AG09319 (cell line): ENCODE results near the gene PDK4.
"Not testable (repeated sequence)": the region's sequence is repeated elsewhere in the genome, so short reads cannot be mapped to it uniquely, and the experiment has no call there.

Experiments used
- DNase-seq: peaks from one replicate; pipeline ENCODE4 v3.0.0-alpha.2; 2010; ENCODE audit warnings: low read depth; ENCODE audit errors: extremely low read depth
- TF ChIP-seq, protein P1 (sequence below): IDR thresholded peaks from 2 replicates; pipeline ENCODE4 v1.5.1; 2011; ENCODE audit warnings: low read depth, mild to moderate bottlenecking, inconsistent platforms, low read length, moderate library complexity

Gene PDK4

DNA sequence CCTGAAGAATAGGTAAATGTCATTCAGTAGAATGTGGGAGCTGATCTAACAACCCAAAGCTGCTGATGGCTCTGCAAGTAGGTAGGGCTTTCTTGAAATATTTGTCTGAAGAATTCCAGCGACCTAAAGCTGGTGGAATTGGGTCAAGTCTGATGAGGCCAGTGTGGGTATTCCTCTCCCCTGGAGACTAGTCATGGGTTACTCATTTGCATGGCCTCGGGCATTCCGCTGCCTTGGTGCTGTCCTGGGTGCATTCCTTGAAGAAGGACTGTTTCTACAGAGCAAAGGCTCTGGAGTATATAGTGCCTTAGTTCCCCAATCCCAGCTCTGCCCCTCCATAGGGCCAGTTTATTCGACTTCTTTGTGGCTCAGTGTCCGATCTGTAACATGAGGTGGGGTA is 19.2 kb downstream of the PDK4 start:
- no peak for DNase-seq
- TF ChIP-seq, protein P1, sequence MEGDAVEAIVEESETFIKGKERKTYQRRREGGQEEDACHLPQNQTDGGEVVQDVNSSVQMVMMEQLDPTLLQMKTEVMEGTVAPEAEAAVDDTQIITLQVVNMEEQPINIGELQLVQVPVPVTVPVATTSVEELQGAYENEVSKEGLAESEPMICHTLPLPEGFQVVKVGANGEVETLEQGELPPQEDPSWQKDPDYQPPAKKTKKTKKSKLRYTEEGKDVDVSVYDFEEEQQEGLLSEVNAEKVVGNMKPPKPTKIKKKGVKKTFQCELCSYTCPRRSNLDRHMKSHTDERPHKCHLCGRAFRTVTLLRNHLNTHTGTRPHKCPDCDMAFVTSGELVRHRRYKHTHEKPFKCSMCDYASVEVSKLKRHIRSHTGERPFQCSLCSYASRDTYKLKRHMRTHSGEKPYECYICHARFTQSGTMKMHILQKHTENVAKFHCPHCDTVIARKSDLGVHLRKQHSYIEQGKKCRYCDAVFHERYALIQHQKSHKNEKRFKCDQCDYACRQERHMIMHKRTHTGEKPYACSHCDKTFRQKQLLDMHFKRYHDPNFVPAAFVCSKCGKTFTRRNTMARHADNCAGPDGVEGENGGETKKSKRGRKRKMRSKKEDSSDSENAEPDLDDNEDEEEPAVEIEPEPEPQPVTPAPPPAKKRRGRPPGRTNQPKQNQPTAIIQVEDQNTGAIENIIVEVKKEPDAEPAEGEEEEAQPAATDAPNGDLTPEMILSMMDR, result no peak

DNA sequence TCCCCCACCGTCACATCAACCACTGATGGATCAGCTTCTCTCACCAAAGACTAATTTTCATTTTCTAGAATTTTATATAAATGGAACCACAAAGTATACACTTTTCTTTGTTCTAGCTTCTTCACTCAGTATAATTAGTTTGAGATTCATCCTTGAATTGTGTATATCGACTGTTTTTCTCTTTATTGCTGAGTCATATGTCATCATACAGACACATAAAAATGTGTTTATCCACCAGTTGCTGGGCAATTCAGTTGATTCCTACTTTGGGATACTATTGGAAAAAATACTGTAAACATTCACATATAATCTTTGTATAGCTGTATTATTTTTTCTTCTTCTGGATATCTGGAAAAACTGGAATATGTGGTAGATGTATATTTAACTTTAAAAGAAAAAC is 26.6 kb downstream of the PDK4 start:
- TF ChIP-seq, protein P1, result no peak
- DNase-seq, result no peak

DNA sequence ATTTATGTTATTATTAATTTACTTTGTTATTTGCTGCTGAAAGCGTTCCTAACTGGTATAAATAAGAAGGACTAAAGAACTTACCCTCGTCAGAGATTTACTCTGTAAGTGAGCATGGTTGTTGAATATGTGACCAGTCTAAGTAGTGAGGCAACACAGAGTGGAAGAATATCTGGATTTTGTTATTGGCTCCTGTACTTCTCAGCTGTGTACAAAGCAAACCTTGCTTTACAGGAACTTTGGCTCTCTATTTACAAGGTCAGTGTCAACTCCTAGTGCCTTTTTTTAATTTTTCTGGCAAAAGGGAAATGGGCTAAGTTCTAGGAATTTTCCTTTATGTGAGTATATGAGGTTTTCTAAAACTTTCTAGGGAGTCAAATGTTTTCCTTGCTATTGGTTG is 35.6 kb downstream of the PDK4 start:
- TF ChIP-seq, protein P1, result no peak
- no peak for DNase-seq

DNA sequence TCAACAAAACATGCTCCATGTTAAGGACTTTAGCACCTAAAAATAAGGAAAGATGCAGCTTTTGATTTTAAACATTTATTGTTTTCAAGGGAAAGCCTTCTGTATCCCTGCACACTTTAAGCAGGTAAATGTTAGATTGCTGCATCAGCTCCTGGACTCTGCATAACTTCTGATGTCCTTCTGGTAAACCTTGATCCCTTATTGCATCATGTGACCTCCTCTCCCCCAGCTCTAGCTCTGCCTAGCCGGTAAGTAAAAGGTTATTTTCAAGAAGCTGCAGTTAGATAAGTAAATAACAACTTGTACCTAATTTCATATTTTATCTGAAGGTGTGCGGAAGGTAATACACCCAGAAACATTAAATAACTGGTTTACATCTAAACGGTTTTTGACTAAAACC is 37.5 kb downstream of the PDK4 start:
- no peak for DNase-seq
- TF ChIP-seq, protein P1, result no peak

DNA sequence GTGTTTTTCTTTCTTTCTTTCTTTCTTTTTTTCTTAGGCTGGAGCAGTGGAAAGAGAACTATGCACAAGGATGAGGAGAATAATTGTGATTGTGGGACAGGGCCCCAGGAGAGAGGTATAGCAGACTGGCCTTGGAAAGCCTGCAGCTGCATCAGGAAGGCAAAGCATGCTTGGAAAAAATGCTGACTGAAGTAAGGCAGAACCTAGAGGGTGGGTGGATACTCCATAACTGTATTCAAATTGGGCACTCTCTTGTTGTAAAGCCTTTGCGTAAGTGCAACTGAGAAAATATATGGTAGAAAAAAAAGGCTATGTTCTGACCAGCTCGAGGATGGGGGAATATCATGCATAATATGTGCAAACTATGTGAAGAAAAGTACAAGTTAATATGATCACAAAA is 39.5 kb downstream of the PDK4 start:
- no peak for DNase-seq
- TF ChIP-seq, protein P1, result no peak

DNA sequence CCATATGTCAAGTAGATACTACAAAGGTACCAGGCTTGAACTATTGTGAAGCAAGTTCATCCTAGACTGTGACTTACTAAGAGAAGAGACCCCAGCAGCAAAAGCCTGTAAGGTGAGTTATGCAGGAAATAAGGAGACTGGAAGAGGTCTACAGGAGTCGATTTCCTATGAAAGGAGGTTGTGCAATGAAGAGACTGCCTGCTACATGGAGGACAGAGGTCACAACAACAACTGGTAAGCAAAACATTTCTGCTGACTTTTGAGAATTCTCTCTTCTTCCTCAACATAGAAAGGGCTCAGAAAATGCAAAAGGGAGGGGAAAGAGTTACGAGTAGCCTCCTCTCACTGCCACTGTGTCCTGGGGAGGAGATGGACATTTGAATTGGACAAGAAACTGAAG is 42.4 kb downstream of the PDK4 start:
- no peak for DNase-seq
- TF ChIP-seq, protein P1, result no peak

DNA sequence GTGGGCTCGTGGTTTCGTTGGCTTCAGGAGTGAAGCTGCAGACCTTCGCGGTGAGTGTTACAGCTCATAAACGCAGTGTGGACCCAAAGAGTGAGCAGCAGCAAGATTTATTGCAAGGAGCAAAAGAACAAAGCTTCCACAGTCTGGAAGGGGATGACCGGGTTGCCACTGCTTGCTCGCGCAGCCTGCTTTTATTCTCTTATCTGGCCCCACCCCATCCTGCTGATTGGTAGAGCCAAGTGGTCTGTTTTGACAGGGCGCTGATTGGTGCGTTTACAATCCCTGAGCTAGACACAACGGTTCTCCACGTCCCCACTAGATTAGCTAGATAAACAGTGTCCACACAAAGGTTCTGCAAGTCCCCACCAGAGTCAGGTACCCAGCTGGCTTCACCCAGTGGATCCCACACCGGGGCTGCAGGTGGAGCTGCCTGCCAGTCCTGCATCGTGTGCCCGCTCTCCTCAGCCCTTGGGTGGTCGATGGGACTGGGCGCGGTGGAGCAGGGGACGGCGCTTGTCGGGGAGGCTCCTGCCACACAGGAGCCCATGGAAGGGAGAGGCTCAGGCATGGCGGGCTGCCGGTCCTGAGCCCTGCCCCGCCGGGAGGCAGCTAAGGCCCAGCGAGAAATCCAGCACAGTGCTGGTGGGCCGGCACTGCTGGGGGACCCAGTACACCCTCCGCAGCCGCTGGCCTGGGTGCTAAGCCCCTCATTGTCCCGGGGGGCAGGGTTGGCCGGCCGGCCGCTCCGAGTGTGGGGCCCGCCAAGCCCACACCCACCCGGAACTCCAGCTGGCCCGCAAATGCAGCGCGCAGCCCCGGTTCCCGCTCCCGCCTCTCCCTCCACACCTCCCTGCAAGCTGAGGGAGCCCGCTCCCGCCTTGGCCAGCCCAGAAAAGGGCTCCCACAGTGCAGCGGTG is 44.0 kb downstream of the PDK4 start:
- DNase-seq, result not testable (repeated sequence)

DNA sequence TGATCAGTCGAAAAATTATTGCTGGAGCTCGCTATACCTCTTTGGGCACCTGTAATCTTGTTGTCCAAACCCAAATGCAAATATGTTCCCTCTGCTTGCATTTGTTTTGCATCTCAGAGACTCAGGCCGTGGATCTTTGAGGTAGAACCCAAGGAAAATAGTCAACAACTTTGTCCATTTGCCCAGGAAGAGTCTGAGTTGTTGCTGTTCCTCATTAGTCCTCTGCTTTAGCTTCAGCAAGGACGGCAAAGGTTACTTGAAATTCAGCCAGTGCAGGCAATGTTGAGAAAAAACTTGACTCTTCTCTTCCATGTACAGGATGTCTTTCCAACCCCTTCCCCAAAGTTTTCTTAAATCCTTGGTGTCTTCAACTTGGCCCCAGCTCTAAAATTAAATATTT is 45.8 kb downstream of the PDK4 start:
- DNase-seq, result no peak
- TF ChIP-seq, protein P1, result no peak
